SK-N-SH (cell line): Measurements from ENCODE around the gene PKN1.

Source experiments
- RCOR1 ChIP-seq: fragments of 150-350 bp; IDR thresholded peaks from 2 replicates; pipeline ENCODE4 v1.6.1; 2017; ENCODE audit warnings: antibody characterized with exemption, low read length
- TF ChIP-seq, protein P1 (sequence below): fragments of 200-600 bp; sonication (generic); IDR thresholded peaks from 2 replicates; pipeline ENCODE4 v1.6.1; 2017; ENCODE audit warnings: antibody characterized with exemption, mild to moderate bottlenecking, moderate library complexity

DNA sequence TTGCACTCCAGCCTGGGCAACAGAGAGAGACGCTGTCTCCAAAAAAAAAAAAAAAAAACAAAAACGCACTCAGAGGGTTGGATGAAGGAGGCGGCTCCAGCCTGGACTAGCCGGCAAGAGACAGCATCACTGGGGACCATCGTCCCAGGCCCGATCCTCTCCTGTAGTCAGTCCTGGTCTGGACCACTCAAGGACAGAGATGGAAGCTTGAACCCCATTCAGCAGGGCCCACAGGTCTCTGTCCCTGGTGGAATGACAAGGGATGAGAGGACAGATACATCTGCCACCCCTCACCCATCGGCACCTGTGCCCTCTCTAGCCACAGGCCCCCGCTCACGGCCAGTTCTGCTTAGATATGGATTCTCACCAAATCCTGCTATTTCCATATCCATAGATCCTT lies 37.8 kb upstream of the PKN1 start:
- TF ChIP-seq, protein P1, sequence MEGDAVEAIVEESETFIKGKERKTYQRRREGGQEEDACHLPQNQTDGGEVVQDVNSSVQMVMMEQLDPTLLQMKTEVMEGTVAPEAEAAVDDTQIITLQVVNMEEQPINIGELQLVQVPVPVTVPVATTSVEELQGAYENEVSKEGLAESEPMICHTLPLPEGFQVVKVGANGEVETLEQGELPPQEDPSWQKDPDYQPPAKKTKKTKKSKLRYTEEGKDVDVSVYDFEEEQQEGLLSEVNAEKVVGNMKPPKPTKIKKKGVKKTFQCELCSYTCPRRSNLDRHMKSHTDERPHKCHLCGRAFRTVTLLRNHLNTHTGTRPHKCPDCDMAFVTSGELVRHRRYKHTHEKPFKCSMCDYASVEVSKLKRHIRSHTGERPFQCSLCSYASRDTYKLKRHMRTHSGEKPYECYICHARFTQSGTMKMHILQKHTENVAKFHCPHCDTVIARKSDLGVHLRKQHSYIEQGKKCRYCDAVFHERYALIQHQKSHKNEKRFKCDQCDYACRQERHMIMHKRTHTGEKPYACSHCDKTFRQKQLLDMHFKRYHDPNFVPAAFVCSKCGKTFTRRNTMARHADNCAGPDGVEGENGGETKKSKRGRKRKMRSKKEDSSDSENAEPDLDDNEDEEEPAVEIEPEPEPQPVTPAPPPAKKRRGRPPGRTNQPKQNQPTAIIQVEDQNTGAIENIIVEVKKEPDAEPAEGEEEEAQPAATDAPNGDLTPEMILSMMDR = no peak
- no peak for TF ChIP-seq RCOR1
